OCI-LY7 (cell line): ENCODE data around the gene SMIM38. TPM values are rescaled to one million over a fixed set of nuclear protein-coding genes. Genes with fewer than 3 reads are reported as not detected.

ENCODE experiments used
- BruUV-seq: library from RNA; stranded (reverse); fragments of 400-500 nt; replicated peaks from 2 replicates; lab custom pipeline; 2021; lab: Mats Ljungman, UMichigan
- CTCF ChIA-PET: fragments of 300-600 bp; sonication (Branson Sonifier 250); formaldehyde crosslinking; loops from one replicate; lab custom pipeline; 2022; ENCODE audit warnings: antibody characterized with exemption; ENCODE audit not compliant: unreplicated experiment; lab: Charles Lee
- POLR2A ChIA-PET: fragments of 300-600 bp; sonication (Branson Sonifier 250); formaldehyde crosslinking; loops from one replicate; lab custom pipeline; 2022; ENCODE audit warnings: antibody characterized with exemption; lab: Charles Lee
- DNase-seq: peaks from one replicate; pipeline ENCODE4 v3.0.0-alpha.2; 2015; ENCODE audit warnings: low spot score
- H2AFZ ChIP-seq: fragments of 200-600 bp; sonication (generic), shearing (Covaris generic); 2 replicates; pipeline ENCODE4 v1.6.1; 2014; ENCODE audit warnings: mild to moderate bottlenecking, antibody characterized with exemption, low read length, moderate library complexity
- H3K27ac ChIP-seq: fragments of 200-600 bp; sonication (generic); 2 replicates; pipeline ENCODE4 v1.5.1; 2014; ENCODE audit warnings: mixed run types, low read depth, mild to moderate bottlenecking, moderate library complexity, low read length, inconsistent platforms; ENCODE audit not compliant: poor library complexity, severe bottlenecking
- H3K36me3 ChIP-seq: fragments of 200-600 bp; sonication (generic); 2 replicates; pipeline ENCODE4 v1.6.1; 2014; ENCODE audit warnings: mild to moderate bottlenecking, antibody characterized with exemption, low read length, moderate library complexity, mixed read lengths; ENCODE audit not compliant: insufficient read depth
- H3K4me1 ChIP-seq: fragments of 200-600 bp; sonication (generic); 2 replicates; pipeline ENCODE4 v1.5.1; 2014; ENCODE audit warnings: mild to moderate bottlenecking, low read length; ENCODE audit not compliant: insufficient read depth, poor library complexity, severe bottlenecking
- H3K4me2 ChIP-seq: fragments of 200-600 bp; sonication (generic); 2 replicates; pipeline ENCODE4 v1.6.1; 2014; ENCODE audit warnings: mild to moderate bottlenecking, low read length
- H3K4me3 ChIP-seq: fragments of 200-600 bp; sonication (generic); 2 replicates; pipeline ENCODE4 v1.5.1; 2014; ENCODE audit warnings: mild to moderate bottlenecking, low read depth, low read length; ENCODE audit not compliant: poor library complexity, severe bottlenecking
- H3K79me2 ChIP-seq: fragments of 200-600 bp; sonication (generic); 2 replicates; pipeline ENCODE4 v1.6.1; 2016; ENCODE audit warnings: low read depth, mild to moderate bottlenecking, low read length, moderate library complexity, mixed read lengths; ENCODE audit not compliant: insufficient read depth
- H3K9me2 ChIP-seq: fragments of 200-600 bp; sonication (generic); 2 replicates; pipeline ENCODE4 v1.6.1; 2016; ENCODE audit warnings: mild to moderate bottlenecking, low read length, mixed read lengths; ENCODE audit not compliant: insufficient read depth
- H3K9me3 ChIP-seq: fragments of 200-600 bp; sonication (generic); 2 replicates; pipeline ENCODE4 v1.6.1; 2014; ENCODE audit warnings: mild to moderate bottlenecking, mixed run types, low read length, mixed read lengths
- H4K20me1 ChIP-seq: fragments of 200-600 bp; sonication (generic); 2 replicates; pipeline ENCODE4 v1.6.1; 2014; ENCODE audit warnings: mild to moderate bottlenecking, antibody characterized with exemption, low read length, moderate library complexity, mixed read lengths; ENCODE audit not compliant: insufficient read depth
- CTCF ChIP-seq: fragments of 200-600 bp; sonication (generic); conservative IDR thresholded peaks from 2 replicates; pipeline ENCODE4 v1.5.1; 2014; ENCODE audit warnings: mild to moderate bottlenecking, antibody characterized with exemption, low read length, moderate library complexity, mixed read lengths
- EZH2phosphoT487 ChIP-seq: fragments of 200-600 bp; sonication (generic); IDR thresholded peaks from 2 replicates; pipeline ENCODE4 v1.6.1; 2018; ENCODE audit warnings: low read depth, borderline replicate concordance, mild to moderate bottlenecking, mixed run types, antibody characterized with exemption, low read length, moderate library complexity, mixed read lengths
- intact Hi-C: fragments of 100-400 bp; cut with micrococcal nuclease; formaldehyde crosslinking; loops from one replicate; pipeline ENCODE4 v1.10.0; 2022; ENCODE audit not compliant: unreplicated experiment
- total RNA-seq, 2 experiments: library from RNA; depleted of rRNA in 1 of 2; stranded (reverse); fragments of >200 nt in 1 of 2; shearing (Covaris generic) in 1 of 2; gene quantifications; 2 replicates each; pipeline ENCODE4 v1.2.3, GENCODE V29; 2014 to 2022

SMIM38 gene
- total RNA-seq, 2 experiments from 2014 or later: 0.11 to 0.63 TPM

- no peak overlapping the region for H3K4me2 ChIP-seq
- intact Hi-C loops: no loop called here
- no TSS peak for BruUV-seq
- no peak for TF ChIP-seq CTCF
- TF ChIP-seq EZH2phosphoT487: no peak
- H3K9me3 ChIP-seq: no peaks in the 10 kb centered on the region
- ChIA-PET POLR2A (no interaction called here), CTCF (no interaction called here)
- H4K20me1 ChIP-seq: no peaks in the 10 kb centered on the region
- no peaks in the 10 kb centered on the region for H3K4me1 ChIP-seq
- H2AFZ ChIP-seq: no peak overlapping the region
- no peak overlapping the region for H3K4me3 ChIP-seq
- no peak overlapping the region for H3K27ac ChIP-seq
- H3K36me3 ChIP-seq: no peaks in the 10 kb centered on the region
- no peaks in the 10 kb centered on the region for H3K9me2 ChIP-seq
- no peak for DNase-seq
- H3K79me2 ChIP-seq: no peaks in the 10 kb centered on the region
Observed at GRCh38 chr11:69194396-69194795, 38.7 kb downstream of the SMIM38 start.

GRCh38 chr11:69194956-69195355 lies 39.2 kb downstream of the SMIM38 start:
- CTCF ChIA-PET: no interaction called here
- no peak overlapping the region for H3K4me2 ChIP-seq
- H3K36me3 ChIP-seq: no peaks in the 10 kb centered on the region
- POLR2A ChIA-PET: no interaction called here
- no peaks in the 10 kb centered on the region for H4K20me1 ChIP-seq
- no peak overlapping the region for H3K4me3 ChIP-seq
- no peaks in the 10 kb centered on the region for H3K9me2 ChIP-seq
- intact Hi-C loops: no loop called here
- TF ChIP-seq EZH2phosphoT487 (no peak), CTCF (no peak)
- no TSS peak for BruUV-seq
- H3K79me2 ChIP-seq: no peaks in the 10 kb centered on the region
- H3K9me3 ChIP-seq: no peaks in the 10 kb centered on the region
- no peak for DNase-seq
- no peaks in the 10 kb centered on the region for H3K4me1 ChIP-seq
- H2AFZ ChIP-seq: no peak overlapping the region
- H3K27ac ChIP-seq: no peak overlapping the region

- Histone ChIP-seq H2AFZ (no peak overlapping the region), H3K9me3 (no peaks in the 10 kb centered on the region), H3K9me2 (no peaks in the 10 kb centered on the region), H3K4me1 (no peaks in the 10 kb centered on the region), H3K4me2 (no peak overlapping the region), H3K27ac (no peak overlapping the region), H3K36me3 (no peaks in the 10 kb centered on the region), H3K4me3 (no peak overlapping the region), H3K79me2 (no peaks in the 10 kb centered on the region), H4K20me1 (no peaks in the 10 kb centered on the region)
- no peak for DNase-seq
- ChIA-PET POLR2A (no interaction called here), CTCF (no interaction called here)
- BruUV-seq: no TSS peak
- TF ChIP-seq EZH2phosphoT487 (no peak), CTCF (no peak)
- intact Hi-C loops: no loop called here
Observed at GRCh38 chr11:69195824-69196782, 40.4 kb downstream of the SMIM38 start.
